Renal cortex interstitium (tissue), 11 donors: ENCODE results near the gene FAM72D. TPM values are rescaled to one million over a fixed set of nuclear protein-coding genes. Genes with fewer than 3 reads are reported as not detected.
"Not testable (repeated sequence)": the region's sequence is repeated elsewhere in the genome, so short reads cannot be mapped to it uniquely, and the experiment has no call there.

Source experiments
- DNase-seq, 11 donors: peaks; one replicate each; pipeline ENCODE4 v3.0.0-alpha.2; 2013; ENCODE audit warnings: low read depth in 9 of 11, low spot score in 4 of 11; ENCODE audit errors: extremely low read depth in 1 of 11
- polyA plus RNA-seq, 3 donors: library from polyadenylated mRNA; unstranded; fragments of 120-200 nt; gene quantifications; one replicate each; pipeline ENCODE4 v1.2.1, GENCODE V29; 2013; ENCODE audit not compliant: insufficient read length in 3 of 3

Gene FAM72D
- polyA plus RNA-seq, 3 donors: 1.6 to 3.6 (median 2.2) TPM

- not testable (repeated sequence) for DNase-seq
These were observed 16.9 kb upstream of the FAM72D start for GRCh38 chr1:145078787-145079370.

- DNase-seq: not testable (repeated sequence)
These were observed 16.0 kb upstream of the FAM72D start for GRCh38 chr1:145079737-145080136.

GRCh38 chr1:145080193-145080592 lies 15.6 kb upstream of the FAM72D start:
- not testable (repeated sequence) for DNase-seq

GRCh38 chr1:145082483-145083255 lies 13.1 kb upstream of the FAM72D start:
- DNase-seq: not testable (repeated sequence)

GRCh38 chr1:145093517-145094149 lies 2.1 kb upstream of the FAM72D start:
- peak in 1 of 11 donors; percentile 1 for DNase-seq

- not testable (repeated sequence) for DNase-seq
These were observed 1.0 kb upstream of the FAM72D start for GRCh38 chr1:145094655-145095211.

GRCh38 chr1:145101725-145102124 lies 6.0 kb downstream of the FAM72D start:
- not testable (repeated sequence) for DNase-seq

- DNase-seq: not testable (repeated sequence)
These were observed 7.5 kb downstream of the FAM72D start for GRCh38 chr1:145103294-145103693.

GRCh38 chr1:145111674-145112073 lies 15.9 kb downstream of the FAM72D start:
- DNase-seq: not testable (repeated sequence)

- DNase-seq: not testable (repeated sequence)
These were observed 16.9 kb downstream of the FAM72D start for GRCh38 chr1:145112703-145113102.

- not testable (repeated sequence) for DNase-seq
These were observed 18.8 kb downstream of the FAM72D start for GRCh38 chr1:145114560-145115057.

- not testable (repeated sequence) for DNase-seq
These were observed 20.1 kb downstream of the FAM72D start for GRCh38 chr1:145115587-145116493.

- DNase-seq: not testable (repeated sequence)
These were observed 24.1 kb downstream of the FAM72D start for GRCh38 chr1:145119842-145120241.

GRCh38 chr1:145122344-145123061 lies 26.7 kb downstream of the FAM72D start:
- not testable (repeated sequence) for DNase-seq

GRCh38 chr1:145123062-145123395 lies 27.3 kb downstream of the FAM72D start:
- DNase-seq: not testable (repeated sequence)

- not testable (repeated sequence) for DNase-seq
These were observed 28.3 kb downstream of the FAM72D start for GRCh38 chr1:145123992-145124641.

- not testable (repeated sequence) for DNase-seq
These were observed 29.3 kb downstream of the FAM72D start for GRCh38 chr1:145125112-145125511.
